IPS-NIHi7 (cell line): ENCODE results near the gene DMWD.

Experiments
- DNase-seq: peaks from one replicate; pipeline ENCODE4 v3.0.0; 2012; ENCODE audit warnings: mixed read lengths; ENCODE audit errors: extremely low spot score

DMWD gene

DNA sequence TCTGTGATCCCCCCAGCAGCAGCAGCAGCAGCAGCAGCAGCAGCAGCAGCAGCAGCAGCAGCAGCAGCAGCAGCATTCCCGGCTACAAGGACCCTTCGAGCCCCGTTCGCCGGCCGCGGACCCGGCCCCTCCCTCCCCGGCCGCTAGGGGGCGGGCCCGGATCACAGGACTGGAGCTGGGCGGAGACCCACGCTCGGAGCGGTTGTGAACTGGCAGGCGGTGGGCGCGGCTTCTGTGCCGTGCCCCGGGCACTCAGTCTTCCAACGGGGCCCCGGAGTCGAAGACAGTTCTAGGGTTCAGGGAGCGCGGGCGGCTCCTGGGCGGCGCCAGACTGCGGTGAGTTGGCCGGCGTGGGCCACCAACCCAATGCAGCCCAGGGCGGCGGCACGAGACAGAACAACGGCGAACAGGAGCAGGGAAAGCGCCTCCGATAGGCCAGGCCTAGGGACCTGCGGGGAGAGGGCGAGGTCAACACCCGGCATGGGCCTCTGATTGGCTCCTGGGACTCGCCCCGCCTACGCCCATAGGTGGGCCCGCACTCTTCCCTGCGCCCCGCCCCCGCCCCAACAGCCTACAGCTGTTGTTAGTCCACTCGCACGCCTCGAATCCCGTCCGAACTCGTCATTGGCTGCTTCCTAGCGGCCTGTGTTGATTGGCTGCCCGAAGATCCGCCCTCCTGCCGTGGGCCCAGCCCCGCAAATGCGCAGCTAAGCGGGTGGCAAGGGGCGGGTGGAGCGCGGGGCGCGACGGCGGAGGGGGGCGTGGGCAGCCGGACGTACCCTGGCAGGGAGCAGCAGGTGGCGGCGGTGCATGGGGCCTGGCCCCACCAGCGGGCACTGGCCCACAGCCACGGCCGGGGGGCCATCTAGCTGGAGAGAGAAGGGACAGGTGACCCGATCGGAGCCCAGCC is 22.2 kb downstream of the DMWD start:
- DNase-seq, result peak; percentile 96

DNA sequence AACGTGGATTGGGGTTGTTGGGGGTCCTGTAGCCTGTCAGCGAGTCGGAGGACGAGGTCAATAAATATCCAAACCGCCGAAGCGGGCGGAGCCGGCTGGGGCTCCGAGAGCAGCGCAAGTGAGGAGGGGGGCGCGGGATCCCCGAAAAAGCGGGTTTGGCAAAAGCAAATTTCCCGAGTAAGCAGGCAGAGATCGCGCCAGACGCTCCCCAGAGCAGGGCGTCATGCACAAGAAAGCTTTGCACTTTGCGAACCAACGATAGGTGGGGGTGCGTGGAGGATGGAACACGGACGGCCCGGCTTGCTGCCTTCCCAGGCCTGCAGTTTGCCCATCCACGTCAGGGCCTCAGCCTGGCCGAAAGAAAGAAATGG is 22.8 kb downstream of the DMWD start:
- DNase-seq, result no peak

- peak; percentile 92 for DNase-seq
These were observed 23.5 kb downstream of the DMWD start, which contains the start of gene SIX5 for GRCh38 chr19:45768984-45769782. TSS of gene SIX5 (minus strand) at chr19:45769252. CDS start at chr19:45768844, 408 bp downstream.

DNA sequence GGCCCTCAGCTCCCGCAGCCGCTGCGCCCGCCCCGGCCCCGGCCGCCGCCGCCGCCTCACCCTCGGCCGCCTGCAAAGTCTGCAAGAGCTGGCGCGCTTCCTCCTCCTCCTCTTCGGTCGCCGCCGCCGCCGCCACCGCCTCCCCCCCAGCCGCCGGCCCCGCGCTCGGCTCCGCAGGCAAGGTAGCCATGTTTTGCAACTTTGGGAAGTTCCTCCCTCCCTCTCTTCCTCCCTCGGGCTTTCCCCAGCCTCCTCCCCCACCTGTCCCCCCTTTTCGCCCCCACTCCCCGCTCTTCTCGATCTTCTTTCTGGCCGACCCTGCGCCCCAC is 24.0 kb downstream of the DMWD start:
- no peak for DNase-seq

DNA sequence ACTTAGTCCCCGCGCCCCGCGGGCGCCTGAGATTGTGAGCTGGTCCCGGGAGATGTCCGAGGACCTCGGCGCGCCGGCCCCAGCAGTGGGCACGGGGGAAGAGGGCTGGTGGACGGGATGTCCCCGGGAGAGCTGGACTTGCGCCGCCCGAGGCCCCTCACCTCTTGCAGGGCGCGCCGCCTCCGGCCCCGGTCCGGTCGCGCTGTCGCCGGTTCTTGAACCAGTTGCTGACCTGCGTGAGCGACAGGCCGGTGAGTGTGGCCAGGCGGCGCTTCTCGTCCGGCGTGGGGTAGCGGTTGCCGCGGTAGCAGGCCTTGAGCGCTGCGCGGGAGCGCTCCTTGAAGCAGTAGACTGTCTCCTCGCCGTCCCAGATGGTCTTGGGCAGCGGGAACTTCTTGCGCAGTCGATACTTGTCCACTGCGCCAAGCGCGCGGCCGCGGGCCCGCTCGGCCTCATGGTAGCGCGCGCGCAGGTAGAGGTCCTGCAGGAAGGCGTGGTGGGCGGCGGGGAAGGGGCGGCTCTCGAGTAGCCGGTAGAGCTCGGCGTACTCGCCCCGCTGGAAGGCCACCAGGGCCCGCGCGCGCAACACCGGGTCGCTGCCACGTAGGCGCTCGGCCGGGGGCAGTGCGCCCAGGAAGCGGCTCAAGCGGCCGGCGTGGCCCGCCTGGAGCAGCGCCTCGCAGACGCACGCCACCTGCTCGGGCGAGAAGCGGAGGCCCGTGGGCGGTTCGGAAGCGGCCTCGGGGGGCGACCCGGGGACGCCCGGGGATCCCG is 24.6 kb downstream of the DMWD start:
- no peak for DNase-seq

- DNase-seq, result peak; percentile 73
These were observed 25.2 kb downstream of the DMWD start for GRCh38 chr19:45767410-45767880.

GRCh38 chr19:45766869-45767346 is 25.7 kb downstream of the DMWD start:
- DNase-seq, result no peak

DNA sequence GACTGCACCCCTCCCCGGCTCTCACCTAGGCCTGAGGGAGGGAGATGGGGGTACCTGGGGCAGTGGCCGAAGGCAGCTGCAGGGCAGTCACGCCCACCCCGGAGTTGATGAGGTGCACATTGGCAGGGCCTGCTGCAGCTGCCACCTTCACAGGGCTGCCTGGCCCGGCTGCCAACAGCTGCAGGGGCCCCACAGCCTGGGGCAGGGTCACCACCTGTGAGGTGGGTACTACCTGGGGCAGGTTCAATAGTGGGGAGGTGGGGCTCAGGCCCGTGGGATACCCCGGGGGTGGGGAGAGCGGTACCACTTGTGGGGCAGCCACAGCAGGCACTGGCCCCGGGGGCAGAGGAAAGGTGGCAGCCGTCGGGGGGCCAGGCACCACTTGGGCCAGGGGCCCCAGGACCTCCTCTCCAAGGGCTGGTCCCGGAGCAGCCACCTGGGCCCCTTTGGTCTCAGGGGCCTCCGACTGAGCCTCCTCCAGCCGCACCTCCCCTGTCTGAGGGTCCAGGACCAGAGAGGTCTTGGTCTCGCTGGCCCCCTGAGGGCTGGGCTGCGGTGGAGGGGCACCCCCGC is 26.3 kb downstream of the DMWD start:
- no peak for DNase-seq

- DNase-seq, result no peak
These were observed 26.8 kb downstream of the DMWD start for GRCh38 chr19:45765702-45766295.

DNA sequence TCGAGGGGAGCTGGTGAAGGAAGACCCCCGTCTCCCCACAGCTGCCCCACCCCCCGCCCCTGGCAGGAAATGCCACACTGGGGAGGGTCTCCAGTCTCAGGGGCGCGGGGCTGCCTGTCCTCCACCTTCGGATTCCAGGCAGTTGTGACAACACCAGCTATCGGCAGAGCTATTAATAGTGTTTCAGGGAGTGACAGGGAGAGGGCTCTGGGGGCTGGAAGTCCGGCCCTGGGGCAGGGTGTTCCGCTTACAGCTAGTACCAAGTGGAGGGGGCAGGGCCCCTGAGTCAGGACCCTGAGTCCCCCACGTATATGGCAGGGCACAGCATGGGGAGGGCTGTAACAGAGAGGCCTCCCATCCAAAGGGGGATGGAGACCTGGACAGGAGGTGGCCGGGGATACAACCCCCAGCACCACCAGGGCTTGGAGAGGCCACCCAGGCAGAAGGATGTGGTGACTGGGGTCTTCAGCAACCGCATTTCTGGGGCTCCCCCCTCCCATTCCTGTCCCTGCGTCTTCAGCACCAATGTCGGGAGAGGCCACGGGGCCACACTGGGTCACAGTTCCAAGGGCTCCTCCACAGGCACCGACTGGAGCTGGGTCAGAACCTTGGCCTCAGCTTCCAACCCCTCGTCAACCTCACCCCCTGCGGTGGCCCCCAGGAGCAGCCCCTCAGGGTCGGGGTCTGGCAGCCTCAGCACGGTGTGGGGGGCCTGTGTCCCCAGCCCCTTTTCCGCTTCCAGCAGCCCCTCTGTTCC is 27.5 kb downstream of the DMWD start:
- DNase-seq, result no peak

DNA sequence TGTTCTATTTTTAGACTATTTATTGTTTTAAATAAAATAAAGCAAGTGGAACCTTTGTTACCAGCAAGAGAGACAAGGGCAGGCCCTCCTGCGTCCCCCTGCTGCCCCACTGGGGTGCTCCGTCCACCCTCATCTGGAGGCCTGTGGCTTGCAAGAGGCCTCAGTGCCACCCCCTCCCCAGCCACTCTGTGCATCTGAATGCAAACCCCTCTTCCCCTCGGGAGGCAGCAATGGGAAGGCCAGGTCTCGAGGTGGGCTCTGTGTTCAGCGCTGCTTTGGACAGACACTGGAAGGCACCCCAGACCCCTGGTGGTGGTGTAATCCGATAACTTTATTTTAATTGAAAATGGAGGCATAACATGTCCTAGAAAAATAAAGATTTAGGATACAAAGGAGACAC is 28.2 kb downstream of the DMWD start:
- DNase-seq, result no peak

DNA sequence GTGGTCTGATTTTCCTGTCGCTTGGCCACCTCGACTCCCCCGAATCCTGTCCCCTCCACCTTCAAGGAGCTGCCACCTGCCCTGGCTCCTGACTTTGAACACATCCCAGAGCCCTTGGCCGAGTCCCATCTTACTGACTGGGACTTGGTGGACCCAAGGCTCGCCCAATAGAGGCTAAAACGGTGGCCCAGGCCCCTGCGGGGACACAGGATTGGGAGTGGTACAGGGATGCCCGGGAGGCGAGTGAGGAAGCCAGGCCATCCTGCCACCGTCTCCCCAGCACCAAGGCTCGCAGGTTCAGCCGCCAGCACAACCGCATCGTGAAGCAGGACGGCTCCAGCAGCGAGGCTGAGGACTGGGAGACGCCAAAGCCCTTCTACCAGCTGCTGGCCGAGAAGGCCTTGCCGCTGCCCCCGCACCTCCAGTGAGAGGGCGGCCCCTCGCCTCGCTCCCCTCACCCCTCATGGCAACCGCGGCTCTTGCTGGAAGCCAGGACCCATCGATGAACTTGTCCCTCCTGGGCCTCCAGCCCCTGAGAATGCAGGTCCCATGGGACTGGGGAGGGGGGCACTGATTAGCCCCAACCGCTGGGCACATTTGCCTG is 28.9 kb downstream of the DMWD start:
- no peak for DNase-seq

- no peak for DNase-seq
These were observed 29.6 kb downstream of the DMWD start for GRCh38 chr19:45762870-45763631.

DNA sequence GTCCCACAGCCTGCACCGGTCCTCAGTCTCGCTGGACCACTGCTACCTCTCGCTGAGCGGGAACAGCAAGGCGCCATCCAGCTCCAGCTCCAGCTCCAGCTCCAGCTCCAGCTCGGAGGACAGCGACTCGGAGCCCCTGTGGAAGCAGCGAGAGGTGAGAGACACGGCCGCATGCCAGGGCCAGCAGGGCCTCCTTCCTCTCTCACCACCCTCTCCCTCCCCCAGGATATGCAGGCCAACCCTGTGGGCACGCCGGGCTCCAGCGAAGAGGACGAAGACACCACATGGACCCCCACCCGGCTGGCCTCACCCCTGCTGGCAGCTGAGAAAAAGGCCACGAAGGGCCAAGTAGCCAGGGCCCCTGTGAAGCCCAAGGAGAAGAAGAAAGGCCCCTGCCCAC is 30.9 kb downstream of the DMWD start:
- no peak for DNase-seq

DNA sequence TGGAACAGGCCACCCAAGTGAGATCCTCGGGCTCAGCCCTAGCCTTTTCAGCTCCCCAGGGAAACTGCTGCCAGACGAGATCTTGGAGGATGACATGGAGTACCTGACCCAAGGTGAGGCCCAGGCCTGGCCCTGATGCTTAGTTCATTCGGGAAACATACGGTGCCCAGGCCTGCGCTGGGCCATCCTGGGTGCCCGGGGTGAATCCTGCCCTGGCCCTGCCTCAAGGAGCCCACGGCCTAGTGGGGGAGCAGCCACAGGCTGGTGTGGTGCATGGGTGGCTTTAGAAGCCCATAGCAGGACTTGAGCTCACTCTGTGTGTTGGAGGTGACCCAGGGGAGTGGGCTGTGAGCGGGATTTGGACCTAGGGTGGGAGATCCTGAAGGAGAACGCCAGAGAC is 33.7 kb downstream of the DMWD start:
- no peak for DNase-seq

GRCh38 chr19:45757695-45758094 is 35.0 kb downstream of the DMWD start:
- DNase-seq, result no peak

GRCh38 chr19:45754323-45754722 is 38.3 kb downstream of the DMWD start:
- DNase-seq, result no peak

DNA sequence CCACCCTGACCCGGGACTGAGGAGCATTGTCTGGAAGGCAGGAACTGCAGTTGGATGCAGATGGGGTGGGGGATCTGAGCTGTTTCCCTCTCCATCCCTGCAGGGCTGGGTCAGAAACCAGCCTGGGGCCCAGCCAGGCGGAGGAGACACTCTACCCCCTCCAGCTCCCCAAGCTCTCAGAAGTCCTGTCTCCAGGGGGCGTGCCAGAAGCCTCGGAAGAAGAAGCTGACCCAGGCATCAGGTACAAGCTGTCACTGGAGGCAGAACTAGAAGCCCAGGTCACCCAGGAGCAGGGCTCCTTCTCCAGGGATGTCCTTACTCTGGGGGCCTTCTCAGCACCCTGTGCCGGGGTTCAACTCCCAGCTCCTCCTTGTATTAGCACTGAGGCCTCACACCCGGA is 39.1 kb downstream of the DMWD start:
- DNase-seq, result peak; percentile 83

DNA sequence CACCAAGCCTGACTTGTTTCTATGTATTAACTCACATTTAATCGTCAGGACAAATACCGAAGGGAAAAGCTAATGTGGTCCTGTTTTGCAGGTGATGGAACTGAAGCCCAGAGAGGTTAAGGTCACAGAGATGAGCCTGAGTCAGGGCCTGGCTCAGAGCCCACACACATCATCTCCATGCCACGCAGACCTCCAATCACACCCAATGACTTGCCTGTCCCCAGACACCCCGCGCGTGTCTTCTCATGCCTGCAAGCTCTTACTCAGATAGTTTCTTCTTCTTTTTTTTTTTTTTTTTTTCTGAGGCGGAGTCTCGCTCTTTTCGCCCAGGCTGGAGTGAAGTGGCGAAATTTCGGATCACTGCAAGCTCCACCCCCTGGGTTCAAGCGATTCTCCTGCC is 40.0 kb downstream of the DMWD start:
- DNase-seq, result no peak
